ENCODE measurements around the gene GLRA1.

Gene GLRA1

GRCh38 chr5:151924564-151925301 lies at the start of gene GLRA1:
GLRA1 (minus strand) TSS chr5:151924851; CDS start chr5:151924549, 302 bp downstream.
- peak; percentile 10 for DNase-seq (ENCODE audit: low spot score)

DNA sequence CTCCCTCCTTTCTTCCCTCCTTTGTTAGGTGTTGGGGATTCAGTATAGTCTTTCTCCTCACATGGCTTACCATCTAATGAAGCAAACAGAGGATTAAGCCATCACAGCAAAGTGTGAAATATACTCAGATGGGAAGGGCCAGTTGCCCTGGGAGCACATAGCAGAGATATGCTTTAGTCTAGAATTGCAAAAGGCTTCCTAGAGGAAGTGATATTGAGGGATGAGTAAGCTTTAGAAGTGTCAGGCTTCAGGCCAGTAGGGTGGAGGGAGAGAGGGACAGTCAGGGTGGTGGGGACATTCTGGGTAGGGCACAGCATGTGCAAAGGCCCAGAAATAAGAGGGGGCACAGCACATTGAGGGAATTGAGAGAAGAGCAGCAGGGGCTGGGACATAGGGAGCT lies 46.2 kb upstream of the GLRA1 start:
- no peak for DNase-seq (ENCODE audit: low spot score)

- DNase-seq (ENCODE audit: low spot score), result no peak
These were observed 43.2 kb upstream of the GLRA1 start for GRCh38 chr5:151967865-151968264.

GRCh38 chr5:151966046-151966445 lies 41.4 kb upstream of the GLRA1 start:
- no peak for DNase-seq (ENCODE audit: low spot score)

DNA sequence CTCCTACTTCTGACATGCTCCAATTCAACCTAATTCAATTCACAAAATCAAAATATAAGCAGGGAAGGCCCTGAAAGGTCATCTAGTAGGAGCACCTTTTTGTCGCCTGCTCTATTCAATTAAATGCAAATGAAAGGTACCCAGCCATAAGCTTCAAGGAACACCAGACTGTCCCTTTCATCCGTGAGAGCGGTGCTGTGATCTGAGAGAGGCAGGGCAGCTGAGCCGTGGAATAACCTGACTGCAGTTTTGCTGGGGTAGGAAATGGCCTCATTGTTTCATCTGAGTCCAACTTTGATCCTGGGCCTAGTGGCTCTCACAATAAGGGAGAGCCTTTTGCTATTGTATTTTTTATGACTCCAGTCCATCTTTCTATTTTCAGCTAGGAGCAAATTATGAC lies 39.8 kb upstream of the GLRA1 start:
- no peak for DNase-seq (ENCODE audit: low spot score)

GRCh38 chr5:151961557-151961956 lies 36.9 kb upstream of the GLRA1 start:
- no peak for DNase-seq (ENCODE audit: low spot score)

- DNase-seq (ENCODE audit: low spot score), result no peak
These were observed 33.5 kb upstream of the GLRA1 start for GRCh38 chr5:151958111-151958510.

DNA sequence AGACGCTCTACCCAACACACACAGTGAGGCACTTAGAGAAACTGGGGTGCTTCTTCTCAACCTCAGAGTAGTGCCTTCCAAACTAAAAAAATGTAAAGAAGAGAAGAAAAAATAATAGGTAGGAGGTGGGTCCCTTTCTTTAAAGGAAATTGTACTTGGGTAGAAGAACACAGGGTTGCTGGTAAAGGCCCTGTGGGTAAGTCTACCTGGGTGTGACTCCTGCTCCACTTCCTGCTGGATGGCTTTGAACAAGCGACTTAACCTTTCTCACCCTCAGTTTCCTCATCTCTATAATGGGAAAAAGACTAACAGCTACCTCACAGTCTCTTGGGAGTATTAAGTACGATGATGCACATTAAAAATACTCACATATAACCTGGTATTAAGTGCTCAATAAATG lies 32.1 kb upstream of the GLRA1 start:
- no peak for DNase-seq (ENCODE audit: low spot score)

- no peak for DNase-seq (ENCODE audit: low spot score)
These were observed 29.6 kb upstream of the GLRA1 start for GRCh38 chr5:151954255-151954654.

DNA sequence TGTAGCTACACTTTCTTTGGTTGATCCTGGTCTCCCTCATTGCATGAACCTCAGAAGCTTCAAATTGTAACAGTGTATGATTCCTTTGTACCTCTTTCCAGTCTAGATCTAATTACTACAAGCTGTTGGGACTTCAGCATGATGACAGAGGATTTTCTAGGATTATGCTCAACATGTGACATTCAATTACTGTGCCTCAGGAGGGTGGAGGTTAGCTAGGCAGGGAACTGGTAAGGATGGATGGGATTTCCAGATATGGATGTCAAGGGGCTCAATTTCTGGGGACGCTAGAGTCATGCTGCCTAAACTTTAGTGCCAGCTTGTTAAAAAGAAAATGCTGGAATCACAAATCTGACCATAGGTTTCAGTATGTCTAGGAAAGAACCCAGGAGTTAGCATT lies 29.2 kb upstream of the GLRA1 start:
- no peak for DNase-seq (ENCODE audit: low spot score)

GRCh38 chr5:151952238-151952637 lies 27.6 kb upstream of the GLRA1 start:
- DNase-seq (ENCODE audit: low spot score), result no peak

GRCh38 chr5:151950706-151951105 lies 26.1 kb upstream of the GLRA1 start:
- DNase-seq (ENCODE audit: low spot score), result no peak

DNA sequence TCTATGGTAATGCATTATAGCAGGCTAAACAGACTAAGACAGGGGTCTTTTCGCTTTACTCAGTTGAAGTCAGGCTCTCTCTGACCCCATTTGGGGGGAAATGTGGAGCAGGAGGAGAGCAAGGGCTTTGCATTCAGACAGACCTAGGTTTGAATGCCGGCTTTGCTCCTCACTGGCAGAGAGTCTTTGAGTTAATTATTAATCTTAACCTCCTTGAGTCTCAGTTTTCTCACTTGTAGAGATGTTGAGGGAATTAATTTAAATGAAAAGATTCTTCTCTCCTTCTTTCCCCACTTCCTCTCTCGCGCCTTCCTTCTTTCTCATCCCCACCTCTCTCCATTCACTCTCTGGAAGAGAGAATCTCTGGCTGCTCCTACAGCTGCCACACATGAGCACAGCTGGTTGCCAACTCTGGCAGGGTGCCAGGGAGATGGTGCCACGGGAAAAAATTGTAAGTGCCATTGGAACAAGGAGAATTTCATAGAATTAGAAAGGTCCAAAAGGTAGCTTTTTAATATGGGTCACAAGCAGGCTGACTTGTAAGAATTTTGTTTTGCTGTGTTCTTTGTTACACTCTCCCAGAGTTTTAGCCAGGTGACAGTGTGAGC lies 25.2 kb upstream of the GLRA1 start:
- no peak for DNase-seq (ENCODE audit: low spot score)

- DNase-seq (ENCODE audit: low spot score), result no peak
These were observed 24.5 kb upstream of the GLRA1 start for GRCh38 chr5:151949113-151949512.

DNA sequence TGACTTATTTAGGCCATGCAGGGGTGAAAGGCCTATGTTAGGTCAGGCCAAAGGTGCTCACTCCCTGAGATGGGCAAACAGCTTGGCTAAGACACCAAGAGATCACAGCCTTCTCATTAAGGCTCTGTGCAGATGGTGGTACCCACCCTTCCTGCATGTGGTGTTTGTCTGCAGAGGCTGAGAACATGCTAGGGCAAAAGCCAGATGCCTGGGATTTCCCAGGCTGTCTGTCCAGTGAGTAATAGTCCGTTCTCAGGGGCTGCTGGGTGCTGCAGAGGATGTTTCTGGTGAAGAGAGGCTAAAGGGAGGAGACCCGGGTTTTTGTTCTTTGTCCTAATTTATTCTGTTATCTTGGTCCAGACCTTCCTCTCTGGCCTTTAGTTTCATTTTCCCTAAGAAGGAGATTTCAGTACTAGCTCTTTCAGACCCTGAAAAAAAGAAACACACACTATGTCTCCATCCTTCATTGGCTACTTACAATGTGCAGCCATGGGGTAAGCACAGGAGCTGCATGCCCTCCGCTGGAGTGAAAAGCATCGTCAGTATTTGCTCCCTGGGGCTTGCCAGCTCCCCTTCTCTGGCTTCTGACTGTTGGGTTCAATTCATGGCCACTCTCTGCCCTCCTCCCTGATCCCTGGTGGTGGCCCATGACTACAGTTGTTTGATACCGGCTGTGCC lies 23.4 kb upstream of the GLRA1 start:
- DNase-seq (ENCODE audit: low spot score), result no peak

GRCh38 chr5:151937851-151938250 lies 13.2 kb upstream of the GLRA1 start:
- no peak for DNase-seq (ENCODE audit: low spot score)

DNA sequence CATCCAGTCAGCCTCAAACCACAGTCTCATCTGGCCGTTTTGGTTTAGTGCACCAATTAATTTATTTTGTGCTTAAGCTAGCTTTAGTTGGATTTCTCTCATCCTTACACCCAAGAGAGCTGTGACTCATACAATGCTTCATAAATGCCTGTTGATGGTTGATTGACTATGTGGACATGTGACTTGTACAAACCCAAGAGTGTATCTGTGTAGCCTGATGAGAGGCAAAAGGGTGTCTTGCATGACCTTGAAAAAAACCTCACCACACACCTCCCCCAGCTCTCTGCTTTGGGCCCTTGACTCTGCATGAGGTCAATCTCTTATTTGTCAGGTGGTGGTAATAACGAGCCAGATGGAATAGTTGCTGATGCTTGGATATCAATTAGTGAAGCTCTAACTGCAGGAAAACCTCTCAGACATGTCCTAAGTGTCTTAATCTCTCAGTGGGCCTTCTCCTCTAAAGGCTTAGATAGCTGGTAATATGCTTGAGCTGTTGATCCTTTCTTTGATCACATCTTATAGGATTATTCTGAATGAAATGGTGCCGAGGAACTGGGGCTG lies 10.6 kb upstream of the GLRA1 start:
- DNase-seq (ENCODE audit: low spot score), result no peak

DNA sequence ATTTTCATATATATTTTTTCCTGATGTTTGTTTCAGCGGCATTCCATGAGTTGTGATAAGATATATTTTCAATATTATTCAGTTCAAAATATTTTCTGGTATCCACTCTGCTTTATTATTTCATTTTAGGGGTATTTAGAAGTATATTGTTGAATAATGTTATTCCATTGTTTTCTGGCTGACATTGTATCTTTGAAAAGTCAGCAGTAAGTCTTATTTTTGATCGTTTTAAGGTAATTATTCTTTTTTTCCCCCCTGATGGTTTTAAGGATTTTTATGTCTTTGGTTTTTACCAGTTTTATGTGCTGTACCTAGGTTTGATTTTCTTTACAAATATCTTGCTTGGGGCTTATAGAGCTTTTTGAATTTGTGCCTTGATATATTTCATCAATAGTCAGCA lies 6.6 kb upstream of the GLRA1 start:
- no peak for DNase-seq (ENCODE audit: low spot score)

- DNase-seq (ENCODE audit: low spot score), result no peak
These were observed 1.5 kb upstream of the GLRA1 start for GRCh38 chr5:151926188-151926587.

DNA sequence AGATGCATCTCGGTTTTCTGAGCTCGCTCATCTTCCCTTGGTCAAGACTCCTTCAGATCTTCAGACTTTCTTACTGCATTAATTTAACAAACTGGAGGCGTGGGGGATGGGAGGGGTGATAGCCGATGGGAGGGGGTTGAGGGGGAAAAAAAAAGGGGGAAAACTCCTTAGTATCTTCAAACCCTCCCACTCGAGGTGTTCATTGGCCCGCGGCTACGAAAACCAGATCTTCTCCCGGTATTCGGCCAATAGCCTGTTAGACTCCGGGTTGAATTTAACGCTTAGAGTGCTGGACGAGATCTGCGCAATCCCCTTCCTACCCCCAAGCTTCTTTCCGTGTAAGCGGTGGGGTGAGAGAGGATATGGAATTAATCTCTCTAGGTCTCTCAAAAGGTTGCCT lies 689 bp upstream of the GLRA1 start:
- DNase-seq (ENCODE audit: low spot score), result no peak

GRCh38 chr5:151923866-151924476 lies 680 bp downstream of the GLRA1 start:
- DNase-seq (ENCODE audit: low spot score), result no peak

DNA sequence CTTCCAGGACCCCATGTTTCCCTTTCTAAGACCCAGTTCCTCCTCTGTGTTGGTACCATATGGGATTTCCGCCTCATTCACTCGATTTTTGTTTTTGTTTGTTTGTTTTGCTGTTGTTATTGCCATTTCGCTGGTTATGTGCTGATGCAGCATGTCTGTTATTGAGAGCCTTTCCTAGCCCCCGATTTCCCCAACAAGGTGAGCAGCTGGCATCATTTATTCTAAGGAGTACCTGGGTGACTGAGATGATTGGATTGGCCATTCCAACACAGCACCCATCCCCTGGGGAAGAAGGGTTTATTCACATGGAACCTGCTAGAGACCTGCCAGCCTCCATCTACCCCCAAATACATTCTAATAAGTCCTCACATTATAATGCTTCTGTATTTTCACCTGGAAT lies 2.7 kb downstream of the GLRA1 start:
- DNase-seq (ENCODE audit: low spot score), result no peak

DNA sequence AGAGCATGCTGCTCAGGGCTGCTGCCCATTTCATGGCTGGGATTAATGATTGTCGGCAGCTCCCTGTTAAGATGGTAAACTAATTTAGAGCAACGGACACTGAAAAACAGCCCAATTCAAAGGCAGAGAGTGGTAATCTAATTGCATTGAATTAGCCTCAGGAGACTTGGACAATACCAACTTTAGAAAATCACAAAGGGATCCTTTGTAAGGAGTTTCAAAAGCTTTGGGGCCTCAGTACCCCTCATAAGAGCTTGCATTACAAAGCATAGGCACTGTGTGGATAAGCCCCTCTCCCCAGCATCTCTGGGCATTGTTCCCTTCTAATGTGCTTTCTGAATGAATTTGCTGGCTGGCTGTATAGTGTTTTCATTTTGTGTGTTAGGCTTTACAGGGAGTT lies 6.7 kb downstream of the GLRA1 start:
- no peak for DNase-seq (ENCODE audit: low spot score)
